ENCODE measurements around the gene NUDT22.
A peak's percentile ranks its signal among the peaks of the same experiment; 100 is the strongest.

The NUDT22 gene

DNA sequence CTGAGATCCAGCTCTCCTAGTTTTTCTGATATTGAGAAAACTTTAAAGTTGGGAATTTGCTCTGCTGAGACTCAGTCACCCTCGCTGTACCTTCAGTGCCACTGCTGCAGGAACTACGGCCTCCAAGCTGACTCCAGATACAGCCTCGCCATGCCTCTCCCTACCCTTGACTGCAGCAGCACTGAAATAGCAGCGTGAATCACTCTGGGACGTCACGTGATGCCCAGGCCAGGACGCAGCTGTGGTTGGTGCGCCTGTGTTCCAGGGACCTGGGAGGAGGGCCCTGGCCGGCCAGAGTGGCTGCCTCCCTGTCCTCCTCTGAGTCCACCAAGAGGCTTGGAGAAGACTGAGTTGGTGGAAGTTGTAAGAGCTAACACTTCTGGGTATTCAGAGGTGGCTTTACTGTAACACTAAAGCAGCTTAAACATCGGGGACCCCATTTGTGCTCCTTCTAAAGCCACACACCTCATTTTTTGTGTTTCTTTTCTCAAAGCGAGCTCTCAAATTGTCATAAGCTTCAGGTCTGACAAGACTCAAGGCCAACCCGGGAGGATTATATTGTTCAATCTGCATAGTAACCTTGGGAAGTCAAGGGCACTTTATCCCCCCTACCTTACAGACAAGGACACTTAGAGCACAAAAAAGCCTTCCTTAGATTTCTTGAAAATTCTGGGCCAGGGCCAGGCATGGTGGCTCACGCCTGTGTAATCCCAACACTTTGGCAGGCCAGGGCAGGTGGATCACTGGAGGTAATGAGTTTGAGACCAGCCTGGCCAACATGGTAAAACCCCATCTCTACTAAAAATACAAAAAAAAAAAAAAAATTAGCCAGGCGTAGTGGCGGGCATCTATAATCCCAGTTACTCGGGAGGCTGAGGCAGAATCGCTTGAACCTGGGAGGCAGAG, 44.3 kb upstream of the NUDT22 start:
- ChIA-PET POLR2A (ENCODE audit: low non-redundant PET) (no interaction called here), CTCF (interaction anchor here (0.6 to 1.3 kb wide), 4 partner anchors 16 to 1467 kb away, joined by 3 to 4 read pairs (median 4); no protein-coding TSS in a partner anchor)
- no peak for TF ChIP-seq CTCF (conservative IDR thresholded peaks at IDR 0.05; ENCODE audit: low read depth)
- DNase-seq (ENCODE audit: low spot score): peak; percentile 78
- no peak overlapping the region; the same call in 1 of the 2 replicates for H3K27ac ChIP-seq

- no peak for TF ChIP-seq CTCF (conservative IDR thresholded peaks at IDR 0.05; ENCODE audit: low read depth)
- POLR2A ChIA-PET (ENCODE audit: low non-redundant PET): interaction anchor here (0.7 kb wide), 1 partner anchor 999 kb away, joined by 6 read pairs; no protein-coding TSS in a partner anchor
- DNase-seq (ENCODE audit: low spot score): no peak
- H3K27ac ChIP-seq: no peak overlapping the region
- CTCF ChIA-PET: interaction anchor here (0.5 to 0.6 kb wide), 2 partner anchors 14 to 193 kb away, joined by 3 read pairs; no protein-coding TSS in a partner anchor
These were observed 42.2 kb upstream of the NUDT22 start for GRCh38 chr11:64183890-64184289.

- 0 out of 2 replicates have a peak, but pooled peaks have one; percentile 6 for TF ChIP-seq CTCF (conservative IDR thresholded peaks at IDR 0.05; ENCODE audit: low read depth)
- DNase-seq (ENCODE audit: low spot score): peak; percentile 67
- ChIA-PET POLR2A (ENCODE audit: low non-redundant PET) (interaction anchor here (0.7 to 2.5 kb wide), 5 partner anchors 19 to 184 kb away, joined by 3 to 12 read pairs (median 8); partner anchors contain the start of gene MACROD1), CTCF (interaction anchor here (0.5 to 0.9 kb wide), 9 partner anchors 20 to 490 kb away, joined by 3 to 6 read pairs (median 3); no protein-coding TSS in a partner anchor)
- H3K27ac ChIP-seq: no peak overlapping the region
These were observed 40.8 kb upstream of the NUDT22 start for GRCh38 chr11:64185175-64185692.

DNA sequence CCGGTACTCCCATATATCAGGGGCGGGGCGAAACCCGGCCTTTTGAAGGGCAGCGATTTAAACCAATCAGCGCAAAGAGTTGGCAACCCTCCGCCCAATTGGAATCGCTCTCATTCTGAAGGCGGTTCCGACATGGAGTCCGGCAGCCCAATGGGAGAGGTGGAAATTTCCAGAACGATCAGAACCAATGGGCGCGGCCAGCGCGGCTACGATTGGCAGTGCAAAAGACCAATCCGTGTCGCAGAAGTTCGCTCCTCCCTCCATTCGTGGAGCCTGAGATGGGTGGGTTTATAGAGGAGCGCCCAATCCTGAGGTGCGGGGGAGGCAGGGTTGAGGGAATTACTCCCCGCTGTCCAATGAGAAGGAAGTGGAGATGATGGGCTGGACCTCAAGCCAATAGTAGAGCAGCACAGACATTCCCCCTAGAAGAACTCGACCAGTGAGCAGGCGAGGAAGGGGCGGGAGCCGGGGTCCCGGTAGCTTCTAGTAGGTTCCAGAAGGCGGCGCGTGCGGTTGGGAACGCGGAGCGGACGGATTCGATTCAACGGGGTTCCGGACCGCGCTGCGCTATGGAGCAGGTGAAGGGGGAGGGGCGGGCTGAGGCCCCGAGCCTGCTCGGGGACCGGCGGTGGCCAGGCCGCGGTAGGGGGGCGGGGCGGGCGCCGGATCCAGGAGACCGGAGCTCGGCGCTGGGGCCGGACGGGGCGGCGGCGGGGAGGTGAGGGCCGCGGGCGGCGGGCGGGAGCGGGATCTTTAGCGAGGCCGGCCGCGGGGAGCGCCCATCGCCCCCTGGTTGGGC, 40.2 kb upstream of the NUDT22 start, which contains the start of gene STIP1:
STIP1 (plus strand) TSS at position 479 of the 799 bp plus-strand sequence; CDS start at position 570, 91 bp downstream.
- CTCF ChIA-PET: interaction anchor here (0.5 to 0.9 kb wide), 5 partner anchors 21 to 329 kb away, joined by 3 to 4 read pairs (median 4); no protein-coding TSS in a partner anchor

DNA sequence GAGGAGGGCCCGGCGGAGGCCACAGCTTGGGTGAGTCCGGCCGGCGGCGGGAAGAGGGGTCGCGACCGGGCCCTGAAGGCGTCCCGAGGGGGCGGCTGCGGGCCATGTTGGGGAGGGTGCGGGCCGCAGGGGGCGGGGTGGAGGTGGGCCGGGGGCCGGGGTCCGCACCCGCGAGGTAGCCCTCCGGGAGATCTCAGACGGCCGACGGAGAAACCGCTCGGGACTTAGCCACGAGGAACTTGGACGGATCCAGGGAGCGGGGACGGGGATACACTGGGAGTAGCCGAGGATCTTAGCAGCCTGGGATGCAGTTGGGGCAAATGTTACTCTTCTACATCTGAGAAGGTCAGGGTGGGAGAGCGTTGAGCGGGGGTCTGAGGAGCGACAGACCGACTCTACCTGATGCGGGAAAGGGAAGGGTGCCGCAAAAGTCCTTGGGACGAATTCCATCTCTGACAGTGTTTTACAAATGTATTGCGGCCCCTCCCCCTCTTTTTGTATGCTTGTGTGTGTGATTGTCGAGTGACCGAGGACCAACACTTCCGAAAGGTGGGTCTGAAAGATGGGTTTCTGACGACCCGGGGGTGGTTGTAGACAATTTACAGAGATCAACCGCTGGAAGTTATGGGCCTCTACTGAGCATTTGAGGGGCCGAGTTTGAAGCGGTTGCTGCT, 39.4 kb upstream of the NUDT22 start:
- TF ChIP-seq CTCF (conservative IDR thresholded peaks at IDR 0.05; ENCODE audit: low read depth): no peak
- ChIA-PET POLR2A (ENCODE audit: low non-redundant PET) (interaction anchor here (2.5 kb wide), 1 partner anchor 21 kb away, joined by 12 read pairs; the partner anchor contains the start of gene MACROD1), CTCF (interaction anchor here (0.9 to 1.5 kb wide), 2 partner anchors 18 to 118 kb away, joined by 3 to 4 read pairs; no protein-coding TSS in a partner anchor)
- no peak overlapping the region for H3K27ac ChIP-seq
- DNase-seq (ENCODE audit: low spot score): no peak

More for the DNA sequence above, 40.2 kb upstream of the NUDT22 start, which contains the start of gene STIP1:
- no peak within 1 kb of the TSS for H3K27ac ChIP-seq
- DNase-seq (ENCODE audit: low spot score): peak; percentile 99
- POLR2A ChIA-PET (ENCODE audit: low non-redundant PET): interaction anchor here (0.9 to 2.5 kb wide), 4 partner anchors 18 to 184 kb away, joined by 3 to 12 read pairs (median 6); partner anchors contain the start of gene MACROD1
- 0 out of 2 replicates have a peak, but pooled peaks have one; percentile 2 for TF ChIP-seq CTCF (conservative IDR thresholded peaks at IDR 0.05; ENCODE audit: low read depth)
